ENCODE data around the gene SEPTIN2. TPM values are rescaled to one million over a fixed set of nuclear protein-coding genes. Genes with fewer than 3 reads are reported as not detected.
"Not testable (repeated sequence)": the region's sequence is repeated elsewhere in the genome, so short reads cannot be mapped to it uniquely, and the experiment has no call there.

SEPTIN2 gene
- total RNA-seq, 1 experiment from 2014 or later = 372 TPM

DNA sequence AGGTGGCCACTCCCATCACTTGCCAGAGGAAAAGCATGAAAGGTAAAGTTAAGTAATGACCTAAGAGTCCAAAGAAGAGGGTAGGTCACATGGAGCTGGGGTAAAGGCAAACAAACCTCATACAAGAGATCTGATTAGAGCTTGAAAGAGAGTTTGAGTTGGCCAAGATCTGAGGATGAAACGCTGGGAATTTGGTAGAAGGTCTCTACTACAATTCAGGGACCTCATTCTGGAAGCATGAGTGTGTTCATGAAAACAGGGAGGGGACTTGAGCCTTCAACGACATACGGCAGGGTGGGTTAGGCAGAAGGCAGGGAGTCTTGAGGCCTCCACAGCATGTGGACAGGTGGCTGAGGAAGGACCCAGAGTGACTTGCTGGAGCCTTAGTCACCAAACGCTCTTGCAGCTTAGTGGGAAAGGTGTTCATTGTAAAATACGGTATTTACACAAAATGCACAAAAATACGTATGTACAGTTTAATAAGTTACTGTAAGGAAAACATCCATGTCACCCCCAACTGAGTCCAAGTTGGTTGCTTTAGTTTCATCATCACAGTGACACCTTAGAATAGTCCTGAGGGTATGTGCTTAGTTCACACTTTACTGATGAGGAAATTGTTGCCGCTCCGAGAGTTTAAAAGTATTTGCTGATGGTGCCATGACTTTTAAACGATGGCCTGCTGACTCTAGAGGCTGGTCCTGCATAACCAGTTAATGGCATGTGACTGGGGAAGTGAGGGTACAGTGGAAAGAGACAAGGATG, 35.3 kb downstream of the SEPTIN2 start:
- no peak for DNase-seq (ENCODE audit: low read depth)

GRCh38 chr2:241351640-241352031, 35.9 kb downstream of the SEPTIN2 start:
- no peak for DNase-seq (ENCODE audit: low read depth)

DNA sequence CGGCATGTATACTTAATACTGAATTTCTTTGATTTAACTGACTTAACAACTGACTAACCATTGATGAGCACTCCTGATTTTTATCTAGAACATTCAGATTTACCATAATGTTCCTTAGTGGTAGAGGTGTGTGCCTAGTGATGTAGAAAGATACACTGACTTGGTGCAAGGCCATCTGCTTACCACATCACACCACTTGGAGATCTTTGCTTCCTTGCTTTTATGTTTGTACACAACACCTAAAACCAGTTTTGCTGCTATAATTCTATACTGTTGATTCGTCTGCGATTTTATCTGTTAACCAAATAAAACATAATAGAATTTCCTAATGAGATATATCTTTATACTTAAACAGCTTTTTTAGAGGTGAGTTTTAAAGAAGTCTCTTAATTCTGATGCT, 36.5 kb downstream of the SEPTIN2 start:
- DNase-seq (ENCODE audit: low read depth) = no peak

DNA sequence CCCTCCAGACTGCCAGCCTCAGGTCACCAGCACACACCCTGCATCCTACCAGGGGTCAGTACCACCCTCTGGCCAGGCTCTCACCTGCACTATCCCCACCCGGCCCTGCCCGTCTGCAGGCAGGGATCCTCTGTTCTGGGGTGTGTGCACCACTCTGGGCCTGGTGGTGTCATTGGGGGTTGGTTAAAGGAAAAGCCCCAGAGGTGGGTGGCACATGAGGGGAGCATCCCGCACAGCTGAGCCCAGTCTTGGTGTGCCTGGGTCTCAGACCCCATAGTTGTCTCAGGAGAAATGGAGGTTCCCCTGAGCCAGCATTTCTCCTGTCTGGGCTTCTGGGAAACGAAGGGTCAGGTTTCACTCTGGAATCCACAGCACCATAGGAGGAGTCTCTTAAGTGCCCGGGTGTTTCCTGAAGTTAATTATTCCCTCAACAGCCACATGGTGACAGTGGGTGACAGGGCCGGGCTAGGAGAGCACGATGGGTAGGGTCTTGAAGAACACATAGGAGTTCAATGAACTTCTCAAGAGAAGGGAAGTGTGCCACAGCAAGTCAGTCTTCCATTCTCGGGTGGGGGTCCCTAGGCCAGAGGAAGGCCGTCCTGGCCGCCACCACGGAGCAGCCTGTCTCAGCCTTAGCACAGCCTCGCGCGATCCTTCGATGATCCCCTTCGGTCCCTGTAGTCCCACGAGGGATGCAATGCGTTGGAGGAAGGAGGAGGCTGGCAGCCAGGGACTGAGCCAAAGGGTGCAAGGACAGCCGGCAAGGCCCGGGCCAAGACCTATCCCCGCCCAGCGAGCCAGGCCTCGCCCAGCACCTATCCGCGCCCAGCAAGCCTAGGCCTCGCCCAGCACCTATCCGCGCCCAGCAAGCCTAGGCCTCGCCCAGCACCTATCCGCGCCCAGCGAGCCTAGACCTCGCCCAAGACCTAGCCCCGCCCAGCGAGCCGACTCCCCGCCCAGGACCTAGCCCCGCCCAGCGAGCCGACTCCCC, 39.2 kb downstream of the SEPTIN2 start:
- DNase-seq (ENCODE audit: low read depth) = no peak

DNA sequence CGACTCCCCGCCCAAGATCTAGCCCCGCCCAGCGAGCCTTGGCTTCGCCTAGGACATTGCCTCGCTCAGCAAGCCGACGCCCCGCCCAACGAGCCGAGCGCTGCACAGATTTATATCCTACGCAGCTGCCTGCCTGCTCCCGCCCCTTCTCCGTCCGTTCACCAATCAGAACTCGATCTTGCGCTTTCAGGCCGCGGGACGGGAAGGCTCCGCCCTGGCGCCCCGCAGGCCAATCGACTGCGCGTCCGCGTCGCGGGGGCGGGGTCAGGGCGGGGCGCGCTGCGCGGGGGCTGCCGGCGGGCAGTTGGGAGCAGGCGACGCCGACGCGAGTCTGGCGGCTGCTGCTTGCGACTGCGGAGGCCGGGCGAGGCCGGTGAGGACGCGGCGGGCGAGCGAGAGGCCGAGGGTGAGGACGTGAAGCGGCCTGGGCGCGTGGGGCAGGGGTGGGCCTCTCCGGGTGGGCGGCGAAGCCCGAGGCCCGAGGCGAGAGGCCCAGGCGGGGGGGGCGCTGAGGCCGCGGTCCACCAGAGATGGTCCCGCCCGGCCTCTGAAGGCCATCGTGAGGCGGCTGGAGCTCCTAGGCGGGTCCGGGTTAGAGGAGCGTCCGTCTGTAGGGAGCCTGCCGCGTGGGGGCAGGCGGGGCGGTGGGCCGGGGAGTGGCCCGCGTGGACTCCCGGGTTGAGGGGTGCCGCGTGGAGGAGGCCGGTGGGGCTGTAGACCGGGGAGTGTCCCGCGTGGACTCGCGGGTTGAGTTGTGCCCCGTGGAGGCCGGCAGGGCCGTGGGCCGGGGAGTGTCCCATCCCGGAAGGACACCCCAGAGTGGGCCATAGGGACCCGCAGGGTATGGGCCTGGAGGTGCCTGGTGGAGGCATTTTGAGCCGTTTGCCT, 40.5 kb downstream of the SEPTIN2 start, which contains the start of gene FARP2:
TSS of gene FARP2 (plus strand) at position 303 of the 888 bp plus-strand sequence. CDS start 16,823 bp downstream, outside the sequence.
- peak; percentile 95 for DNase-seq (ENCODE audit: low read depth)

DNA sequence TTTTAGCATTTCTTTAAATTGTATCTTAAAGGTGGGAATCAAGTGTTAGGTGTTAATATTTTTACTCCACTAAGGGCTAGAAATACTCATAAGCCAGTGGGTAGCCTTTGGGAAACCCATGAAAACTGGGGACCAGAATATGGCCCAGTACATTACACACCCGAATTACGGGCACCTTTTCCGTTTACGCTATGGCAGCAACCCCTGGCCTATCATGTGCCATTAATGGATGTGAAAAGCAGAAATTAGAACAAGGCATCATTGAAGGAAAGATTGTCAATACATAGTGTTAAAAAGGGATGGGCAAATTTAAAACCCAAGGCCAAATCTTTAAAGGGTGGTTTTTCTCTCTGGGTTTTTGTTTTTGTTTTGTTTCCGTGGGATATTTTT, 41.1 kb downstream of the SEPTIN2 start:
- no peak for DNase-seq (ENCODE audit: low read depth)

- DNase-seq (ENCODE audit: low read depth) = no peak
These were observed 41.8 kb downstream of the SEPTIN2 start for GRCh38 chr2:241357531-241357930.

GRCh38 chr2:241358470-241358869, 42.7 kb downstream of the SEPTIN2 start:
- no peak for DNase-seq (ENCODE audit: low read depth)

GRCh38 chr2:241359481-241360045, 43.8 kb downstream of the SEPTIN2 start:
- no peak for DNase-seq (ENCODE audit: low read depth)

- DNase-seq (ENCODE audit: low read depth) = no peak
These were observed 47.7 kb downstream of the SEPTIN2 start for GRCh38 chr2:241363426-241363825.

DNA sequence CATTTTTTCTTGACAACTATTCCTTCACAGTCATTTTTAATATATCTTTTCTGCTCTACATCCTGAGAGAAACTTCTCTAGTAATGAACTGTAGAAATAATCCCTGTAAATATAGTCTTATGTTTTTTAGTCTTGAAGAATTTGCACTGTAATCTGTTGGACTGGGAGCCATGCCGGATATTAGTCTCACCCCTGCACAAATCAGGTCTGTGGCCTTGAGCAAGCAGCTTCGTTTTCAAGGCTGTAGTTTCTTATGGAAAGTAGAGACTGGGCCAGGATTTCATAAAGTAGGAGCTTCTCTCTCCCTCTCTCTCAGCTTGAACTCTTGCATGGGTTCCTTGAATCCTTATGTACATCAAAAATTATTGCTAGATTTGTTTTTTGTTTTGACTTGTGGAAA, 49.1 kb downstream of the SEPTIN2 start:
- DNase-seq (ENCODE audit: low read depth) = no peak

DNA sequence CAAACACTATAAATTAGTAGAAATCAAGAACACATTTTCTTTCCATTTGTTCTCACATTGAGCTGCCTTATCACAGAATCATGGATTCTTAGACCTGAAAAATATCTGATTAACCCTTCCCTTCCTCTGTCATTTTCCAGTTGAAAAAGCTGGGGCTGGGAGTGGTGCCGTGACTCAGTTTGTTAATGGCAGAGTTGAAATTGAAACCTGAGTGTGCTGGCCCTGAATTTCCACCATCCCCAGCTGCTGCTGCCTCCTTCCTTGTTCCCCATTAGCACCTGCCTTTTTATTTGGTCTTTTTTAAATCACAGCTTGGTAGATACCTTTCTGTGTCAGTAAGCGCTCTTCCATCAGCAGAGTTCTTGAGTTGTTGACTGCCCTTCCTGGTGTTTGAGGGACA, 51.0 kb downstream of the SEPTIN2 start:
- no peak for DNase-seq (ENCODE audit: low read depth)

GRCh38 chr2:241368643-241369042, 52.9 kb downstream of the SEPTIN2 start:
- no peak for DNase-seq (ENCODE audit: low read depth)

GRCh38 chr2:241372361-241372992, 56.8 kb downstream of the SEPTIN2 start:
- DNase-seq (ENCODE audit: low read depth) = peak; percentile 76

DNA sequence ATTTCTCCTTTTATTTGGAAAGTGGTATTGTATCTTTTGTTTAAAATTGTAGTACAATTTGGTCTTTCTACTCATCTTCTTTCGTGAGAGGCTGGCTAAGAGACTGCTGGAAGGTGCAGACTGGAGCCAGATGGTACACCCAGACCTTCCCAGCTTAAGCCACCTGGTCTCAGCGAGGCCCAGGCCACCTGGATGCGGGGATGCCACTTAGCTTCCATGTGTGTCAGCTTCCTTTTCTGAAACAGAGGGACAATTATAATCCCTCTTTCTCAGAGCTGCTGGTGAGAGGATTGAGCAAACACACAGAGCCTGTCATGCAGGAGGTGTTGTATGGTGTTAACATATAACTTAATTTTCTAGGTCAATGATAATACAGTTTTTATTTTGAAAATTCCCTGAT, 57.7 kb downstream of the SEPTIN2 start:
- no peak for DNase-seq (ENCODE audit: low read depth)

DNA sequence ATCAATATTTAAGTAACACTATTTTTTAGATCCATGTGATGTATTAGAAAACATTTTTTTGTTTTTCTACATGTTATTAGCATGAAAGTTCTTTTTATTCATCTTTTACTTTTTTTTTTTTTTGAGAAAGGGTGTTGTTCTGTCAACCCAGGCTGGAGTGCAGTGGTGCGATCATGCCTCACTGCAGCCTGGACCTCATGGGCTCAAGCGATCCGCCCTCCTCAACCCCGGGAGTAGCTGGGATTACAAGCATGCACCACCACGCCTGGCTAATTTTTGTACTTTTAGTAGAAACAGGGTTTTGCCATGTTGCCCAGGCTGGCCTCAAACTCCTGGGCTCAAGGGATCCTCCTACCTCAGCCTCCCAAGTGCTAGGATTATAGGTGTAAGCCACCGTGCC, 58.2 kb downstream of the SEPTIN2 start:
- not testable (repeated sequence) for DNase-seq (ENCODE audit: low read depth)

DNA sequence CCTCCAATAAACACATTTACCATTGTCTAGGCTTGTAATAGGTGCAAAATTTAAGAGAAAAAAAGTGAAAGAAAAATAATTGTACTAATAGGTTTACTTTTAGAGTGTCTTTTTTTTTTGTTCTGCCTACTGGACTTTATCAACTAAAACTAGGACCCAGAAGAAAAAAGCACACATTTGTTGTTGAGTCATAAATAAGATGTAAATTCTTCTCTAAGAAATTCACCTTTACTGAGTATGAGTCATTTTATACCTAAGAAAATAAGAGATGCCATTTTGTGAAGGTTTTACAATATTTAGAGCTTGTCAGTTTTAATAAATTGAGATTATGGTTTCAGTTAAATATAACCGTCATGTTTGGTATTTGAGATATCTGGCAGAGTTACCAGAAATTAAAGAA, 59.6 kb downstream of the SEPTIN2 start:
- no peak for DNase-seq (ENCODE audit: low read depth)

- no peak for DNase-seq (ENCODE audit: low read depth)
These were observed 61.1 kb downstream of the SEPTIN2 start for GRCh38 chr2:241376808-241377207.

DNA sequence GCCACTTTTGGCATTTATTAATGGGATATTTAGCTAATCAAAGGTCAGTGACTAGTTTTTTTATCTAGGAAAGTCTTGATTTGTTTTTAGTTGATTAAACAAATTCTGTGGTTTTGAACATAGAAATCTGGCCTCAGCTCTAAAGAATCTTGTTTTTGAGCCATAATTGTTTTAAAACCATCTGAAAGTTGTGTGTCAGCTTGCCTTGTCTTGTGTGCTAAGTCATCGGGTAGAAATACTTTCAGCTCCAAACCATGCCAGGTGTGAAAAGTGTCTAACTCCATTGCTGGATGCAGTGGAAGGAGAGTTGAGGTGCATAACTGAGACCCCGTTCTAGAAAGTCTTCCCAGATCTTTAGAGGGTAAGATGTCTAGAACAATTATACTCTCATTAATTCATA, 63.1 kb downstream of the SEPTIN2 start:
- no peak for DNase-seq (ENCODE audit: low read depth)
